ENCODE measurements around the gene ERC2. TPM values are rescaled to one million over a fixed set of nuclear protein-coding genes. Genes with fewer than 3 reads are reported as not detected.

The ERC2 gene
- total and polyA plus RNA-seq, 2 of the 8 experiments (the other 6 are each of a cell fraction or from before 2014, with no cell fraction given), result 16.4 to 22.8 TPM

DNA sequence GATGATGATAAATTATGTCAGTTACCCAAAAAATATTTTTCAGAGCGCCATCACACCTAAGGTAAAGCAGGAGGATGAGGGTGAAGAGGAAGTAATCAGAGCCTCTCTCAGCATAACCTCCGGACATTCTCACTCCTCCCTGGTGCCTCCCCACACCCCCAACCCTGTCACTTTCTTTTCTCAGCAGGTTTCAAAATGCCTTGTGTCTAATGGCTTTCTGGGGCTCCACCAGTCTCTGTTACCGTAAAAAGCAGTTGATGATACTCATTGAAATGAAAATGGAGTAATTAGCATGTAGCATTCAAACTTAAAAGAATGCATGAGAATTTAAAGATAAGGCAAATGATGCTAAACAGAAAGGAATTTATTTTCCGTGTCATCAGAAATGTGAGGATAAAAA is 180.0 kb downstream of the ERC2 start (continued):
- TF ChIP-seq GTF2F1 (IDR thresholded peaks at IDR 0.05; ENCODE audit: borderline replicate concordance, low read depth, low read length) (no peak), BRCA1 (IDR thresholded peaks at IDR 0.05; ENCODE audit: low read depth, low read length) (no peak), NRF1 (IDR thresholded peaks at IDR 0.05; ENCODE audit: low read depth, low read length) (no peak), KDM1A (IDR thresholded peaks at IDR 0.05; ENCODE audit: borderline replicate concordance, low read length) (no peak)

Data from H1 (cell line).